Stimulated activated memory B cell treated with anti-CD40 and anti-IgM and Interleukin-4, amounts not matched to agents 10 μg/mL and 1 μg/mL and 100 μg/mL, for 72 hours (primary cell): ENCODE data around the gene CACNA1E.

Experiments used
- ATAC-seq: fragments of 150-1000 bp; cut with Tn5 transposase; 2 replicates; pipeline ENCODE4 v1.10.0; 2021
- H3K27ac Mint-ChIP-seq: one replicate; pipeline ENCODE4 v1.8.0; 2022; ENCODE audit warnings: mild to moderate bottlenecking, mixed read lengths
- H3K27me3 Mint-ChIP-seq: one replicate; pipeline ENCODE4 v1.8.0; 2022; ENCODE audit warnings: mixed read lengths
- H3K36me3 Mint-ChIP-seq: one replicate; pipeline ENCODE4 v1.8.0; 2022; ENCODE audit warnings: mixed read lengths
- H3K4me1 Mint-ChIP-seq: one replicate; pipeline ENCODE4 v1.8.0; 2022; ENCODE audit warnings: mixed read lengths
- H3K4me3 Mint-ChIP-seq: one replicate; pipeline ENCODE4 v1.8.0; 2022; ENCODE audit warnings: mild to moderate bottlenecking, moderate library complexity, mixed read lengths
- H3K9me3 Mint-ChIP-seq: one replicate; pipeline ENCODE4 v1.8.0; 2022; ENCODE audit warnings: mixed read lengths

Gene CACNA1E

DNA sequence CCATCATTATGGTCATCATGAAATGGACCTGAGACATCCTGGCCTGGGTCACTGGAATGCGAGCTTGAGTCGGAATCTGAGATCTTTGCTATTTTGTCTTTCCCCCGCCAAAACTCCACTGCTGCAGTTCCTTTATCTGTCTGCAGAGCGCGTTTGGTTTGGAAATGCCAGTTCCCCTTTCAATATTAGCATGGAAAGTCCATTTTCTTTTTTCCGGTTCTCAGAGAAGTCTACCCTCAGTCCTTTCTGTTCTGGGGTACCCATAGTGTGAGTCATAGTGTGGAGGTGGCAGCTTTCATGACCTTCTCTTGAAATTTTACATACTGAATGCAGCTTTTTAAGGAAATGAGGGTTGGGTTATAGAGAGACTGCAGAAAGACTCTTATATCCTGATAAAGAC lies 14.6 kb downstream of the CACNA1E start:
- peaks cover 5% of the 10 kb centered on the region for H3K36me3 Mint-ChIP-seq
- peak overlapping the region; percentile 44 for H3K27ac Mint-ChIP-seq
- peaks cover 4% of the 10 kb centered on the region for H3K9me3 Mint-ChIP-seq
- peak; percentile 86 for ATAC-seq
- H3K4me1 Mint-ChIP-seq = peaks cover 18% of the 10 kb centered on the region
- H3K27me3 Mint-ChIP-seq = peaks cover 4% of the 10 kb centered on the region
- no peak overlapping the region for H3K4me3 Mint-ChIP-seq

DNA sequence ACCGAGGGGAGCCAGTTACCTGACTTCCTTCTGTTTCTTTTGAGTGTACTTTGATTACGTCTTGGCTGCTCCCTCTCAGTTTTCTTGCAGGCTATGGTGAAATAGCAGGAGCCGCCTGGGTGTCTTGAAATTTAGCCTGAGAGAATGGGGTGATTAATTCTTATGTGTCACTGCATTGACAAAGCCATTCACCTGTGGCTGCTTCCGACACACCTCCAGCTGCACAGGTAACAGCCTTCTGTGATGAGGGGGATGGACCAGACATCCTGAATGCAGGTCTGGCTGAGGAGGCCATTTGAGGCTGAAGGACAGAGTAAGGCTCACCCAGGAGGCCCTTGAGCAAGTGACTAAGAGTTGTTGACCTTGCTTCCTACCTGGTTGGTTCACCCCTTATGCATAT lies 16.5 kb downstream of the CACNA1E start:
- H3K4me3 Mint-ChIP-seq = no peak overlapping the region
- peaks cover 4% of the 10 kb centered on the region for H3K9me3 Mint-ChIP-seq
- H3K4me1 Mint-ChIP-seq = peaks cover 35% of the 10 kb centered on the region
- peaks cover 5% of the 10 kb centered on the region for H3K36me3 Mint-ChIP-seq
- no peak overlapping the region for H3K27ac Mint-ChIP-seq
- H3K27me3 Mint-ChIP-seq = no peaks in the 10 kb centered on the region
- ATAC-seq = no peak

GRCh38 chr1:181500636-181501035 lies 17.3 kb downstream of the CACNA1E start:
- no peak overlapping the region for H3K4me3 Mint-ChIP-seq
- ATAC-seq = no peak
- no peak overlapping the region for H3K27ac Mint-ChIP-seq

DNA sequence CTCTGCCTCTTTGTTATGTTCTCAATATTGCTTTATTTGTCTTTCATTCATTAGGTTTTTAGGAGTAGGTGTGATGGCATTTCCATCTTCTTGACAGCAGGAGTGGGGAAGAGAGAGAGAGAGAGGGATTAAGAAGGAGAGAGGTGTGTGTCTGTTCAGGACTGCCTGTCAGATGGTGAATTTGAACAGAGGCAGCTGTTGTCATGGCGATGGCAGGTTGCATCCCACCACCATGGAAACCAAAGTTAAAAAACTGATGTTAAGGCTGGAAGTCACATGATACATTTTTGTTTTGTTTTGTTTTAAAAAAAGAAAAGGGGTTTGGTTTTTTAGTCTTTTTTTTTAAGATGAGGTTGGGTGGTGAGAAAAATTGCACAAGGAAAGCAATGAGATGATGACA lies 18.3 kb downstream of the CACNA1E start:
- H3K4me1 Mint-ChIP-seq = peaks cover 52% of the 10 kb centered on the region
- no peak for ATAC-seq
- peak overlapping the region; percentile 16 for H3K27ac Mint-ChIP-seq
- peaks cover 7% of the 10 kb centered on the region for H3K9me3 Mint-ChIP-seq
- no peak overlapping the region for H3K4me3 Mint-ChIP-seq
- no peaks in the 10 kb centered on the region for H3K27me3 Mint-ChIP-seq
- peaks cover 5% of the 10 kb centered on the region for H3K36me3 Mint-ChIP-seq

More at GRCh38 chr1:181500636-181501035, 17.3 kb downstream of the CACNA1E start:
- Mint-ChIP-seq H3K27me3 (no peaks in the 10 kb centered on the region), H3K36me3 (peaks cover 5% of the 10 kb centered on the region), H3K9me3 (peaks cover 4% of the 10 kb centered on the region), H3K4me1 (peaks cover 43% of the 10 kb centered on the region)

DNA sequence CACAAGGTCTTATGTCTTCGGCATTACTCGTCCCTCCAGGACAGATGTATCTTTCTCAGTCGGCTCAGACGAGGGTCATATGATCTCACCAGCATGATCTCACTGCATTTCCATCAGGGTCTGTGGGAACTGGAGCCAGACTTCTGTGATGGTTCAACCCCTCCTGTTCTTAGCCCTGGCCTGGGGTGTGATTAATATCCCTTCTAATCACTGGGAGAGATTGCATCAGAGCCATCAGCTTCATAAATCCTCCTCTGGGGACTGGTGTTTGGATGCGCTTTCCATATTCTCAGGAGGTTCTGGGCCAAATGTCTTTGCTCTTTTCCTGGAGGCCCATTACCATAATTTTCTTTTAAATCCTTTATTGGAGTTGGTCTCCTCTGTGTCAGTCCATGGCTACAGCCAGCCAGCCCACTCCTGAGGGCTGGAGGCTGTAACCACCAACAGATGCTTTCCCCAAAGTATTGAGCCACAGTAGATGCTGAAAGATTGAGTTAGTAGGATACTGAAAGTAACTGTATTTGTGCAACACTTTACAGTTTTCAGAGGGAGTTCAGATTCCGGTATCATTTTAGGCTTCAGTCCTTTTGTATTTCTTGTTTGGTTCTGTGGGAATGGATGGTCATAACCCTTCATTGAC lies 20.0 kb downstream of the CACNA1E start:
- peaks cover 7% of the 10 kb centered on the region for H3K9me3 Mint-ChIP-seq
- peaks cover 5% of the 10 kb centered on the region for H3K36me3 Mint-ChIP-seq
- no peaks in the 10 kb centered on the region for H3K27me3 Mint-ChIP-seq
- H3K4me3 Mint-ChIP-seq = no peak overlapping the region
- ATAC-seq = no peak
- peaks cover 58% of the 10 kb centered on the region for H3K4me1 Mint-ChIP-seq
- H3K27ac Mint-ChIP-seq = peak overlapping the region; percentile 90

DNA sequence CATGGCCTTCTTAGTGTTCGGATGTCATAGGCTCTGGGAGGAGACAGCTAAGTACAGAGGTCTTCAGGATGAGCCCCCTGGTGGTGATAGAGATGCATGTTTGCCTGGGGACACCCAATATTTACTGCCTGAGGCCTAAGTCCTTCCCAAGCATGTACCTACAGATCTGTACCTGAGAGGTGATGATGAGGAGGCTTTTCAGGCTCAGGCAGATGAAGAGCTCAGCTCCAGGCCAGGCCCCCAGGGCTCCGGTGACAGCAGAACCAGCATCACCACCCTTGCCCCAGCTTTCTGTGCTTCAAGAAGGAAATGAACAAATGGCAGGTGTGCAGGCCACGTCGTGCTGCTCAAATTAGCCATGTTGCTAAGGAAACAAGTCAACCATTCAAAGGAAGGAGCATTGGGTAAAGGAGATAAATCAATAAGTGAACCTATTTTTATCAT lies 21.1 kb downstream of the CACNA1E start:
- Mint-ChIP-seq H3K4me1 (peaks cover 70% of the 10 kb centered on the region), H3K27me3 (no peaks in the 10 kb centered on the region), H3K4me3 (peak overlapping the region; percentile 71), H3K27ac (peak overlapping the region; percentile 90), H3K9me3 (peaks cover 3% of the 10 kb centered on the region), H3K36me3 (peaks cover 5% of the 10 kb centered on the region)
- ATAC-seq = peak; percentile 26

DNA sequence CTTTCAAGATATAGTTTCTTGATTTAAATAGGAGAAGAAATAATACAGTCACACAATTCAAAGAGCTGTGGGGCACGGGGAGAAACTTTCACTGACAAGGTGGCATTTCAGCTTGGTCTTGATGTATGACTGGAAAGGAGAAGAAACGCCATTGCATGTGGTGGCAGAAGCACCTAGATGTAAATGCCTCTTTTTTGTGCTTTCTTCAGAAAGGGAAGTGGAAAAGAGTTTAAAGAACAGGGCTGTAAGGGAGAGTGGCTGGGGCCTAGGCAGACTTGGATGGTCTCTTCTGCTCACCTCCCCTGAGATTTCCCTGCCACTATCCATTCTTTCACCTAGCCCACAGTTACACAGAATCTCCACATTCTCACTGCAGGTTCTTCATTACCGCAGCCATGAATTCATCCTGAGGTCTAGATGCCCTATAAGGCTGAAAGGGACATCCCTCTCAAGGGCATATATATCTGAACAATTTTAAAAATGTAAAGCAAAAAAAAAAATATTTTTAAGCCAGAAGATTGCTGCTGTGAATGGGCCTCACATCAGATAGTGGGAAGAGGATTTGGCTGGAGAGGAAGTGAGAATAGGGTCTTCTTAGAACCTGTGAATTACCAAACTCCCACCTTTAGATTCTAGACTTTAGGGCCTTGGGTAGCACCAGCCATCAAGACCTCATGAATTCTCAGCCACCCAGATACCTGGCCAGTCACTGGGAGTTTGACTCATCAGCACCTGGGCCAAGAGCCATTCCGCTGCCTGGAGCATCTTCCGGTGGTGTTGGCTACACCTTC lies 23.4 kb downstream of the CACNA1E start:
- peak overlapping the region; percentile 13 for H3K4me3 Mint-ChIP-seq
- H3K4me1 Mint-ChIP-seq = peaks cover 80% of the 10 kb centered on the region
- H3K27ac Mint-ChIP-seq = peak overlapping the region; percentile 90
- peaks cover 3% of the 10 kb centered on the region for H3K9me3 Mint-ChIP-seq
- H3K27me3 Mint-ChIP-seq = no peaks in the 10 kb centered on the region
- ATAC-seq = peak; percentile 58
- no peaks in the 10 kb centered on the region for H3K36me3 Mint-ChIP-seq

- Mint-ChIP-seq H3K27me3 (no peaks in the 10 kb centered on the region), H3K27ac (peak overlapping the region; percentile 90), H3K9me3 (peaks cover 3% of the 10 kb centered on the region), H3K4me3 (peak overlapping the region; percentile 0), H3K36me3 (no peaks in the 10 kb centered on the region), H3K4me1 (peaks cover 84% of the 10 kb centered on the region)
- ATAC-seq = peak; percentile 79
These were observed 25.3 kb downstream of the CACNA1E start for GRCh38 chr1:181508486-181509165.

- no peaks in the 10 kb centered on the region for H3K27me3 Mint-ChIP-seq
- peaks cover 48% of the 10 kb centered on the region for H3K4me1 Mint-ChIP-seq
- ATAC-seq = no peak
- H3K4me3 Mint-ChIP-seq = peak overlapping the region; percentile 6
- H3K36me3 Mint-ChIP-seq = no peaks in the 10 kb centered on the region
- no peaks in the 10 kb centered on the region for H3K9me3 Mint-ChIP-seq
- peak overlapping the region; percentile 81 for H3K27ac Mint-ChIP-seq
These were observed 30.5 kb downstream of the CACNA1E start for GRCh38 chr1:181513786-181514297.

DNA sequence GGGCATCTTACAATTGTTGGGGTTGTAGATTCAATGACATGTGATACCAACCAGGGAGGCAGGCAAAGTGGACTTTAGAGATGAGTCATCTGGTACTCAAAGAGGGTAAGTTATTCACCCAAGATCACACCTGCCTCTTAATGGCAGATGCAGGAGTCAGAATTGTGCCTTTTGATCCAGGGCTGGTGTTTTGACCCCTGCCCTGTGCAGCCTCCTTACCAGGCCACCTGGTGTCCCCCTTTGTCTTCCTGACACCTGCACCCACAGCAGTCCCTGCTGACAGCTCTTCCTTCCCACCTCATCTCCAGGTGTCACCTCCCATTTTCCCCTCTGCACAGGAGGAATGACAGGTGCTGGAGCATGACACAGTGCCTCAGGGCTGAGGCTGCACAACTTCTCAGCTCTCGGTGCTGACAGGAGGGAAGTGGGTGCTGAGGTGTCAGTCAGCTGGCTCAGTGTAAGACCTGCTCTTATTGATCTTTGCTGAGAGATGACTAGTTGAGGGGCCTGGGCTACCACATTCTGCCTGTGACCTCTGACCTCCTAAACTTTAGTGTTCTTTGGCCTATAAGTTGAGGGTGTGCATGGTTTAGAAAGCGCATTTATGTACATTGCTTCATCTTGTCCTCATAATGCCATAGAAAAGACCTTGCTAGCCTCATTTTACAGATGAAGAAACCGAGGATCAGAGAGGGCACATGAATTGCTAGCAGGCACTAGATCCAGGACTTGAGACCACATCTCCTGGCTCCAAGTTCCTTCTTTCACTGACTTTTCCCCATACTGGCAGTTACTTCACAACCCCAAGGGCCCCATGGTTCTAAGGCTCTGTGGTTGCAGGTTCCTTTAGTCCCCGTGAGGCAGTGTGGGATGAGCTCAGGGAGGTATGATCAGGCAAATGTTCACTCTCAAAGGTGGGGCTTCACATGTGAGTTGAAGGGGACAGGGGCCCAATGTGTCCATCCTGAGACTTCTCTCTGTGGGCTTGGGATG lies 31.3 kb downstream of the CACNA1E start:
- peak overlapping the region; percentile 81 for H3K27ac Mint-ChIP-seq
- H3K36me3 Mint-ChIP-seq = no peaks in the 10 kb centered on the region
- peak; percentile 85 for ATAC-seq
- H3K4me1 Mint-ChIP-seq = peaks cover 41% of the 10 kb centered on the region
- peak overlapping the region; percentile 13 for H3K4me3 Mint-ChIP-seq
- H3K27me3 Mint-ChIP-seq = no peaks in the 10 kb centered on the region
- no peaks in the 10 kb centered on the region for H3K9me3 Mint-ChIP-seq

DNA sequence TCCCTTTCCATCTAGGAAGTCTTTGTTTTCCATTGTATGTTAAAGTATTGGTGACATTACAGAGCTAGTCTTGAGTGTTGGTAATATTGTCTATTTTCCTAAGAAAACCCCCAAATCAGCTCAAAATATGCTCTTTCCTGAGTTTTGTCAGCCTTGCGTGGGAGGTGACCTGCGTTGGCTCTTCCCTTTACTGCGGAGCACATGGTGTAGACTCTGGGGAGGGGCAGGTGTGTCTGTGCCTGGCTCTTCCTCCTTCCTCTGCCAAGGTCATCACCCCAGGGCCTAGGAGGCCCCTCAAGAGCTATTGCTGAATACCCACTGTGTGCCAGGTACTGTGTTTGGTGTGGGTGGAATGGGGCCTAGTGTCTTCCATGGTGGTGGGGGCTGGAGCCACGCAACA lies 33.4 kb downstream of the CACNA1E start:
- ATAC-seq = no peak
- H3K27ac Mint-ChIP-seq = no peak overlapping the region
- no peak overlapping the region for H3K4me3 Mint-ChIP-seq
- no peaks in the 10 kb centered on the region for H3K36me3 Mint-ChIP-seq
- H3K4me1 Mint-ChIP-seq = peaks cover 29% of the 10 kb centered on the region
- no peaks in the 10 kb centered on the region for H3K9me3 Mint-ChIP-seq
- H3K27me3 Mint-ChIP-seq = no peaks in the 10 kb centered on the region

GRCh38 chr1:181517181-181517875 lies 34.0 kb downstream of the CACNA1E start:
- peaks cover 27% of the 10 kb centered on the region for H3K4me1 Mint-ChIP-seq
- no peaks in the 10 kb centered on the region for H3K9me3 Mint-ChIP-seq
- H3K4me3 Mint-ChIP-seq = no peak overlapping the region
- H3K27ac Mint-ChIP-seq = no peak overlapping the region
- no peaks in the 10 kb centered on the region for H3K36me3 Mint-ChIP-seq
- no peak for ATAC-seq
- H3K27me3 Mint-ChIP-seq = no peaks in the 10 kb centered on the region

DNA sequence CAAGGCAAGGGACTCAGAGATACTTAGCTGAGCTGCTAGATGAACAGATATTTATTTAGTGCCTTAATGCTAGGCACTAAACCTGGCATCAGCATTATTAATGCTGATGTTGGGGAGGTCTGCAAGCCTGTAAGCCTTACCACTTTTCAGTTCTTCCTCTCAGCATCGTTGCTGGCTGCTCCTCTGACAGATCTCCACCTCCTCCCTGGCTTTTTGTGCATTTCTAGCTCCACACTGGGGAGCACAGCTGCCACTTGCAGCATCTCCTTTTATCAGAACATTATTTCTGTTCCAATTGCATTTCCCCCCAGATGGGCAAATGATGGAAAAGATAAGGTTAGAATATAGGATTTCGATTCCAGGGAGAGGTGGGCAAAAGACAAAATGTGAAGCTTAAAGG lies 34.8 kb downstream of the CACNA1E start:
- Mint-ChIP-seq H3K27me3 (no peaks in the 10 kb centered on the region), H3K4me3 (no peak overlapping the region), H3K9me3 (no peaks in the 10 kb centered on the region), H3K27ac (no peak overlapping the region), H3K4me1 (peaks cover 25% of the 10 kb centered on the region), H3K36me3 (no peaks in the 10 kb centered on the region)
- no peak for ATAC-seq

DNA sequence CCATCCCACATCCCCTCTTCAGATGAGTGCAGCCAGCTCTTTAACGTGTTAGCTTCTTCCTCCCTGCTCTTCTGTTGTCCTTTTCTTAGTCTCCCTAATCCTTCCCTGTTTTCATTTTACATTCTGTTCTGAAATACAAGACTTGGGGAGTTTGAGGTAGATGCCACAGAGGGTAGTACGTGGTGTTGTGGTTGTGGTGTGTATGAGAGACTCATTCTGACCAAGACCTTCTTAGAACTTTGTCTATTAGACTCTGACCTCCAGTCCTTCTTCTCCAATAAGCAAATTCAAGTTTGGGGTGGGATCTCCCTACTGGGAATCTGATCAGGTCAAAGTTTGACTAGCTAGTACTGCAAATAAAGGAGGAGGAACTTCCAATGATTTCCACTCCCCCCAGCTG lies 39.5 kb downstream of the CACNA1E start:
- H3K9me3 Mint-ChIP-seq = peaks cover 5% of the 10 kb centered on the region
- H3K4me3 Mint-ChIP-seq = no peak overlapping the region
- peaks cover 5% of the 10 kb centered on the region for H3K4me1 Mint-ChIP-seq
- H3K27ac Mint-ChIP-seq = no peak overlapping the region
- ATAC-seq = no peak
- peaks cover 6% of the 10 kb centered on the region for H3K36me3 Mint-ChIP-seq
- H3K27me3 Mint-ChIP-seq = no peaks in the 10 kb centered on the region
